GM13977 (cell line): ENCODE data around the gene ZNF366.

Experiments
- DNase-seq: peaks from one replicate; pipeline ENCODE4 v3.0.0; 2012; ENCODE audit warnings: low spot score
- CTCF ChIP-seq: IDR thresholded peaks from 2 replicates; pipeline ENCODE4 v1.5.1; 2012; ENCODE audit warnings: mild to moderate bottlenecking, control low read depth; ENCODE audit not compliant: insufficient read depth; ENCODE audit errors: extremely low read depth, missing control alignments
- in situ Hi-C: fragments of 300-500 bp; cut with MboI; formaldehyde crosslinking; loops from one replicate; pipeline ENCODE4 v1.12.0; 2022; ENCODE audit warnings: low sequenced_read_pairs, low pct_unique_long_range_greater_than_20kb, mixed read lengths, inconsistent platforms; ENCODE audit not compliant: unreplicated experiment

The ZNF366 gene

GRCh38 chr5:72539038-72539437 lies 31.8 kb upstream of the ZNF366 start:
- DNase-seq = no peak
- no peak for TF ChIP-seq CTCF
- in situ Hi-C loops = no loop called here

GRCh38 chr5:72537166-72537565 lies 30.0 kb upstream of the ZNF366 start:
- in situ Hi-C loops = no loop called here
- DNase-seq = no peak
- no peak for TF ChIP-seq CTCF

- no peak for TF ChIP-seq CTCF
- in situ Hi-C loops = no loop called here
- no peak for DNase-seq
Observed at GRCh38 chr5:72531496-72532190, 24.4 kb upstream of the ZNF366 start.

GRCh38 chr5:72530196-72530595 lies 23.0 kb upstream of the ZNF366 start:
- in situ Hi-C loops = no loop called here
- DNase-seq = no peak

GRCh38 chr5:72529383-72529782 lies 22.2 kb upstream of the ZNF366 start:
- in situ Hi-C loops = loop anchor here (10.0 kb wide), 1 partner anchor 135 kb away; no protein-coding TSS in a partner anchor
- TF ChIP-seq CTCF = no peak
- DNase-seq = no peak

More at GRCh38 chr5:72530196-72530595, 23.0 kb upstream of the ZNF366 start:
- TF ChIP-seq CTCF = no peak

GRCh38 chr5:72525816-72526215 lies 18.6 kb upstream of the ZNF366 start:
- no peak for TF ChIP-seq CTCF
- in situ Hi-C loops = loop anchor here (10.0 kb wide), 1 partner anchor 131 kb away; no protein-coding TSS in a partner anchor
- no peak for DNase-seq
